ENCODE results near the gene SUFU.

Gene SUFU

GRCh38 chr10:102467971-102468438 is 35.8 kb upstream of the SUFU start:
- TF ChIP-seq CTCF (IDR thresholded peaks at IDR 0.05; ENCODE audit: low read depth, low read length), result no peak
- H3K4me1 ChIP-seq, result no peaks in the 10 kb centered on the region

GRCh38 chr10:102468683-102469082 is 35.1 kb upstream of the SUFU start:
- H3K4me1 ChIP-seq, result no peaks in the 10 kb centered on the region
- H3K36me3 ChIP-seq, result no peaks in the 10 kb centered on the region; the same call in 1 of the 2 replicates
- no peaks in the 10 kb centered on the region for H3K9me3 ChIP-seq
- no peaks in the 10 kb centered on the region for H3K27me3 ChIP-seq
- TF ChIP-seq CTCF (IDR thresholded peaks at IDR 0.05; ENCODE audit: low read depth, low read length), result no peak
- H3K4me3 ChIP-seq (ENCODE audit: low read depth, low read length), result no peak overlapping the region
- no peak for DNase-seq

More at GRCh38 chr10:102467971-102468438, 35.8 kb upstream of the SUFU start:
- no peak for DNase-seq
- Histone ChIP-seq H3K4me3 (ENCODE audit: low read depth, low read length) (no peak overlapping the region), H3K36me3 (no peaks in the 10 kb centered on the region; the same call in 1 of the 2 replicates), H3K27me3 (no peaks in the 10 kb centered on the region), H3K9me3 (no peaks in the 10 kb centered on the region)

GRCh38 chr10:102470579-102471546 is 32.9 kb upstream of the SUFU start:
- Histone ChIP-seq H3K4me3 (ENCODE audit: low read depth, low read length) (no peak overlapping the region), H3K9me3 (no peaks in the 10 kb centered on the region), H3K36me3 (no peaks in the 10 kb centered on the region; the same call in none of the 2 replicates), H3K27me3 (no peaks in the 10 kb centered on the region), H3K4me1 (no peaks in the 10 kb centered on the region)
- TF ChIP-seq CTCF (IDR thresholded peaks at IDR 0.05; ENCODE audit: low read depth, low read length), result no peak
- DNase-seq, result no peak

GRCh38 chr10:102473445-102474331 is 30.1 kb upstream of the SUFU start:
- Histone ChIP-seq H3K4me1 (no peaks in the 10 kb centered on the region), H3K27me3 (no peaks in the 10 kb centered on the region), H3K4me3 (ENCODE audit: low read depth, low read length) (no peak overlapping the region), H3K9me3 (no peaks in the 10 kb centered on the region), H3K36me3 (peaks cover 8% of the 10 kb centered on the region)
- no peak for TF ChIP-seq CTCF (IDR thresholded peaks at IDR 0.05; ENCODE audit: low read depth, low read length)
- DNase-seq, result no peak

GRCh38 chr10:102475451-102476040 is 28.2 kb upstream of the SUFU start:
- DNase-seq, result no peak
- no peak for TF ChIP-seq CTCF (IDR thresholded peaks at IDR 0.05; ENCODE audit: low read depth, low read length)
- Histone ChIP-seq H3K4me3 (ENCODE audit: low read depth, low read length) (no peak overlapping the region), H3K4me1 (no peaks in the 10 kb centered on the region; the same call in 1 of the 2 replicates), H3K9me3 (no peaks in the 10 kb centered on the region), H3K36me3 (peaks cover 22% of the 10 kb centered on the region), H3K27me3 (no peaks in the 10 kb centered on the region)

Measured in BE2C (cell line).